Measurements from ENCODE around the gene SMAP2.
A peak's percentile ranks its signal among the peaks of the same experiment; 100 is the strongest.
"Not testable (repeated sequence)": the region's sequence is repeated elsewhere in the genome, so short reads cannot be mapped to it uniquely, and the experiment has no call there.

The SMAP2 gene

DNA sequence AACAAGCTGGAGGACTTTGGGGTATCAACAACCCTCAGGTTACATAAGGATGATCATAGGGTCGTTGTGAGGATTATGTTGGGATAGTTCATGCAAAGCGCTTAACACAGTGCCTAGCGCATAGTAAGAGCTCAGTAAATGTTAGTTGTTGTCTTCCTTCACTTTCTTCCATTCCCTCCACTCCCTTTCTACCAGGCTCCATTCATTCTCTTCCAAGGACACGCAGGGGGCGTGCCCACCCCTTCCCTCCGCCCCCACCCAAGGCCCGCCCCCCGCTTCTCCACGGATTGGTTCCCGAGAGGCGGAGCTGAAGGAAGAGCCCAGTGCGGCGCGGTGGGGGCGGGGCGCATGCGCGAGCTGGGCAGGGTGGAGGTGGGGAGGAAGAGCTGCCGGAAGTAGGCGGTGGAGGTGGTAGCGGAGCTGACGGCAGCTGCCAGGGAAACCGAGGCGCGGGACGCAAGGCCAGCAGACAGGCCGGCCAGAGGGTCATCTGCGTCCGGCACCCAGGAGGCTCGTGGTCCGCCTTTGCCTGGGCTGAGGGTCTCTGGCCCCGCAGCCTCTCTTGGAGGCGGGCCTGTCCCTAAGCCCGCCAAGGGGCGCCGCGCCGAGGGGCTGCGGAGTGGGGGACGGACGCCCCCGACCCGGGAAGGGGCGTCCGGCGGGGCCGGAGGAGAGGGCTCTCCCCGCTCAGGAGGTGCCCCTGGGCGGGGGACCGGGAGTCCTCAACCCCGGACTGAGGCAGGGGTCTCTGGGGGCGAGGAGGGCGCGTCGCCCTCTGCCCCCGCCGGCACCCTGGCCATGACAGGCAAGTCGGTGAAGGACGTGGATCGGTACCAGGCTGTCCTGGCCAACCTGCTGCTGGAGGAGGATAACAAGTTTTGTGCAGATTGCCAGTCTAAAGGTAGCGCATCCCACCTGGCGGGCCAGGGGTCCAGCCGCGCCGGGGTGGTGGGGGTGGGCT lies at the start of gene SMAP2:
Gene SMAP2, plus strand, starts transcription at position 405 of the 961 bp plus-strand sequence. Its CDS starts 394 bp downstream, at position 799.
- DNase-seq (ENCODE audit: low read depth), result peak; percentile 93

DNA sequence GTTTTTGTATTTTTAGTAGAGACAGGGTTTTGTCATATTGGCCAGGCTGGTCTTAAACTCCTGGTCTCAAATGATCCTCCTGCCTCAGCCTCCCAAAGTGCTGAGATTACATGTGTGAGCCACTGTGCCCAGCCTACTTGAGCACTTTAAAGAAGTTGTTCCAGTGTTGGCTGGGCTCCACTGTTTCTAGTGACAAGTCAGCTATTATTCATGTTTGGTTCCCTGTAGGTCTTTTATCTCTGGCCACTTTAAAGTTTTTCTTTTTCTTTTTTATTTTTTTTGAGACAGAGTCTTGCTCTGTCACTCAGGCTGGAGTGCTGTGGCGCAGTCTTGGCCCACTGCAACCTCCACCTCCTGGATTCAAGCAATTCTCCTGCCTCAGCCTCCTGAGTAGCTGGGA lies 42.1 kb upstream of the SMAP2 start:
- DNase-seq (ENCODE audit: low read depth), result not testable (repeated sequence)

DNA sequence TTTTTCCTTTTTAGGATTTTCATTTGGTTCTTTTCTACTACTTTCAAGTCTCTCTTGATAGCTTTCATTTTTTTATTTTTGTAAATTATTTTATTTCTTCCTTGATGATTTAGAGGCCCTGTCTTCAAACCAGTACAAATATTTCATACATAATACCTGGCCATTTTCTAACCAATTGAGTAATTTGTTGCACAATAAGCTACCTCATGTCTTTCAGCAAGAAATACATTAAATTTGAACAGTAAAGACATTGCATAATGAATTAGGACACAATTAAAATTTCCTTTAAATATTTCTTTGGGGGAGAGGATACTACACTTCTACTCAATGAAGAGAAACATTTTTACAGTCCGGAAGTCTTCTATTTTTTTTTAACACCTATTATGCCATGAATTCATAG lies 40.8 kb upstream of the SMAP2 start:
- no peak for DNase-seq (ENCODE audit: low read depth)

DNA sequence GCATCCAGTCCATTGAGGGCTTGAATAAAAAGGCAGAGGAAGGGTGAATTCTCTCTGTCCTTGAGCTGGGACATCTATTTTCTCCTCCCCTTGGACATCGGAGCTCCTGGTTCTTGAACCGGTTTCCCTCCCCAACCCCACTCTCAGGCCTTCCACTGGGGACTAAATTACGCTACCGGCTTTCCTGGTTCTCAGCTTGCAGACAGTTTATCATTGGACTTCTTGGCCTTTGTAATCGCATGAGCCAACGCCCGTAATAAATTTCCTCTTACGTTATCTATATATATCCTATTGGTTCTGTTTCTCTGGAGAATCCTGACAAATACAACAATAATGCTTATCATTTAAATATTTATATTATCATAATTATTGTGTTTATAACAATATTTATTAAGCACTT lies 36.1 kb upstream of the SMAP2 start:
- DNase-seq (ENCODE audit: low read depth), result no peak

DNA sequence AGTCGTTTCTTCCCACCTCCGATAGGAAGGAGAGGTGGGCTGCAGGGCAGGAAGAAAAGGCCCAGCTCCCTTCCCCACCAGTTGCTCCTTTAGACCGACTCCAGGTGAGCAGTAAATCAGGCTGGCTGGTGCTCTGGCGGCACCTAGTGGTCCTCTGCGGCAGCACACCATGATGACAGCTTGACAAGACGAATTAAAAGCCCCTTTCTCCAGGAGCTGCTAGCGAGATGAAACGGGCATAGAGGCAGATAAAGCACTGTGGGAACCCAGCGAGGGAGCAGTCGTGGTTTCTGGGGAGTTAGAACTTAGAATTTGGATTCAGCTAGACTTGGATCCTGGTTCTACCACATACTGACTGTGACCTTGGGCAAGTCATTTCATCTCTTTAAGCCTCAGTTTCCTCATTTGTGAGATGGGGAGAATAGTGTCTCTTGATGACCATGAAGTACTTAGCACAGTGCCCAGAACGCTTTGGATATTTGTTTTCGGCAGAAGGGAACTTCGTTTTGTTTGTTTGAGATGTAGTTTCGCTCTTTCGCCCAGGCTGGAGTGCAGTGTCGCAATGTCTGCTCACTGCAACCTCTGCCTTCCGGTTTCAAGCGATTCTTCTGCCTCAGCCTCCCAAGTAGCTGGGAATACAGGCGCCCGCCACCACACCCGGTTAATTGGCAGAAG lies 34.6 kb upstream of the SMAP2 start:
- DNase-seq (ENCODE audit: low read depth), result peak; percentile 85

DNA sequence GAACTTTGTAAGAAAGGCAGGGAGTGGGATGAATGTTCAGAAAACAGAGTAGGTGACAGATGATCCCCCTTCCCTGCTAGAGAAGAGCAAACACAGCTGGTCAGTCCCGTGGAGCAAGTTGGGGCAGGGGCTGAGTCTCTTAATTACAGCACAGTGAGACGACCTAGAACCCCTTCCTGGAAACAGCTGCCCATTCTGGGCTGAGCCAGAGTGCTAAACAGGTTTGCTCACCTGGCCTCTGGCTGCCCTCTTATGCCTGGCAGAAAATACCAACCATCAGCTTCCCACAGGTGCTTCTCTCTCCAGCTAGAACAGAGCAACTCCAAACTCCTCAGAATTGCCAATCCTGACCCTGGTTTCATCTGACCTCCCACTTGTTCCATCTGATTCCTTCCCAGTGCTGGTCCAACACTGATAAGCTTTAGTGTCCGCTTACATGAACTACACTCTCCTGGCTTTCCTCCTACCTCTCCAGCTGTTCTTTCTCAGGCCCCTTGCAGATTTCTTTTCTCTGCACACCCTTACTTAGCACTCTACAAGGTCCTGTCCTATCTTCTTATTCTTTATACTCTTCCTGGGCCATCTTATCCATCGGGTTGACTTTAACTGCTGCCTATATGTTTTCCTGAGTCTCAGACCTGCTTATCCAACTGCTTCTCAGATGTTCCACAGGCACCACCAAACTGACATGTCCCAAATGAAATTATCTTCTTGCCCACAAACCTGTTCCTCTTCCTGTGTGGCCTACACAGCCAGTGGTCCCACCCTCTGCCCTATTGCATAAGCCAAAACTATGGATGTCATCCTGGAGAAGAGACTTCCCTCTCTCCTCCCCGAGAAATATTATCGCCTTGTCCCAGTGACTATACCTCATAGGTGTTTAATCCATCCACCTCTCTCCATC lies 33.9 kb upstream of the SMAP2 start:
- no peak for DNase-seq (ENCODE audit: low read depth)

DNA sequence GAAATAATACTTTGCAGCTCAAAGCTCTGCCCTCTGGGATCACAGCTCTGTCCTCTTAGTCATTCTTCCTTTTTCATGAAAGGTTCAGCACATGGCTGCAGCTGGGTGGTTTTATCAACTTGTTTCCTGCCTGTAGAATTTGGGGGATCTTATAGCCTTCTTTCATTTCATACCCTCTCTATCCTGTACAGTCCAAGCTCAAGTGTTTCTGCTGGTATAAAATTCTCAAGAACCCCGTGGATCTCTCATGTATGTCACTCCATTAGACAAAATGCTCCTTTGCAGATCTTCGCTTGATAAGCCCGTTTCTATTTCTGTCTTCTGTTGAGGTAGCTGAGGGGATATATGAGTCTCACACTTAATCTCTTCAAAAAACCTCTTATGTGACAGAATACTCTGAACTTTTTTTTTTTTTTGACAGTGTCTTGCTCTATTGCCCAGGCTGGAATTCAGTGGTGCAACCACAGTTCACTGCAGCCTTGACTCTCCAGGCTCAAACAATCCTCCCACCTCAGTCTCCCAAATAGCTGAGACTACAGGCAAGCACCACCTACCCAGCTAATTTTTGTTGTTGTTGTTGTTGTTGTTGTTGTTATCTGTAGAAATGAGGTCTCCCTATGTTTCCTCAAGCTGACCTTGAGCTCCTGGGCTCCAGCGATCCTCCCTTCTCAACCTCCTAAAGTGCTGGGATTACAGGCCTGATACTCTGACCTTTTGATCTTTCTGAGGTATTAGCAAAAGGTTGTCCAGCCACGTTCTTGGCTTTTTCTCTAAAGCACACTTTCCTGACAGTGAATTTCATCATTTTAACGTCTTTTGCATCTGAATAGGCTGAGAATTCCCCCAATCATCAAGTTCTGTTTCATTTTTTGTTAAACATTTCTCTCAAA lies 31.8 kb upstream of the SMAP2 start:
- DNase-seq (ENCODE audit: low read depth), result no peak

DNA sequence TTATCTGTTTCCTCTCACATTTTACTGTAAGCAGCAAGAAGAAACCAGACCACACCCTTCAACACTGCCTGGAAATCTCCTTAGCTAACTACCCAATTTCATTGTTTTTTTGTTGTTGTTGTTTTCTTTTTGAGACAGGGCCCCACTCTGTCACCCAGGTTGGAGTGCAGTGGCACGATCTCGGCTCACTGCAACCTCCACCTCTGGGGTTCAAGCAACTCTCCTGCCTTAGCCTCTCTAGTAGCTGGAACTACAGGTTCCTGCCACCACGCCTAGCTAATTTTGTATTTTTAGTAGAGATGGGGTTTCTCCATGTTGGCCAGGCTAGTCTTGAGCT lies 31.2 kb upstream of the SMAP2 start:
- not testable (repeated sequence) for DNase-seq (ENCODE audit: low read depth)

DNA sequence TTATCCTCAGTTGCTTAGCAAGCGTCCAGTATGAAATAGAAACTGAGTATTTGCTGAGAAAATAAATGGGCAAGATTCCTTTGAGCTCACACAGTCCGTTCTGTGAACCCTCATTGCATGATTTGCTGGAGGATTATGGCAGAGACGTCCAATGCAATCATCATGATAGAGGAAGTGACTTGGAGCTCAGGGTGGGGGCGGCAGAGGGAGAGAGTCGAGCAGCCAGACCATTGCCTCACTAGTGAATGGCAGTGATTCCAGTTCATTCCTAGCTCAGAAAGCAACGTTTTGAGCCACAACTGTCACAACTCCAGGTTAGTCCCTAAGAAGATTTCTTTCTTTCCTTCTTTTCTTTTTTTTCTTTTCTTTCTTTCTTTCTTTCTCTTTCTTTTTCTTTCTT lies 28.9 kb upstream of the SMAP2 start:
- DNase-seq (ENCODE audit: low read depth), result no peak

DNA sequence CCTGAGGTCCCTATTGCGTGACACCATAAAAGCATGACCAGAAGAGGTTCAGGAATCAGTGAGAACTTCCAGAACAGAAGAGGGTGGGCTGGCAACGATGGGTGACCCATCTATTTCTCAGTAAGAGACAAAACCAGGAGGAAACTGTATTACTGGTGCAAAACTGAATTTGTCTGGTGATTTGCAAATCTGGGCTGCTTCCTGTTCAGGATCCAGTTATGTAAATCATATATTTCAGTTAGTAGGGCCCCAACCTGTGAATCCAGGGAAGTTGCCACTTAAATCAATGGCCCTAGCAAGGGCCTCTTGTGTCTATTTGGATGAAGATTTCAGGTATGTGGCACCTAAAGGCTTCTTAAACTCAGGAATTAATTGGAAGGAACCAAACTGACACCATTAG lies 23.1 kb upstream of the SMAP2 start:
- no peak for DNase-seq (ENCODE audit: low read depth)

DNA sequence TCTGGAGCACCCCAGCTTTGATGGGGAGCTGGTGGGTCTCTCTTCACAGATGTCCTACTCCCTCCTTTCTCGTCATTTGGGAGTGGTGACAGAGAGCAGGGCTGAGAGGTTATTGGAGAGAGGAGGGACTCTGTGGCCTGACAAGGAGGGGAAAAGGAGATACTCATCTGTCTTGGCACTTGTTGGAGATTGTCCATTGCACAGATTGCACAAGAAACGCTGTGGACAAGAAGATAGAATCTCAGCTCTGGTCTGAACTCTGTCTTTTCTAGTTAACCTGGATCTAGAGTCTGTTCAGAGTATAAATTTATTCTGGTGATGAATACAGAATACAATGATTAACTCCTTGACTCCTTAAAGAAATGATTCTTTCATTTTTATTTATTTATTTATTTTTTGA lies 22.4 kb upstream of the SMAP2 start:
- no peak for DNase-seq (ENCODE audit: low read depth)

DNA sequence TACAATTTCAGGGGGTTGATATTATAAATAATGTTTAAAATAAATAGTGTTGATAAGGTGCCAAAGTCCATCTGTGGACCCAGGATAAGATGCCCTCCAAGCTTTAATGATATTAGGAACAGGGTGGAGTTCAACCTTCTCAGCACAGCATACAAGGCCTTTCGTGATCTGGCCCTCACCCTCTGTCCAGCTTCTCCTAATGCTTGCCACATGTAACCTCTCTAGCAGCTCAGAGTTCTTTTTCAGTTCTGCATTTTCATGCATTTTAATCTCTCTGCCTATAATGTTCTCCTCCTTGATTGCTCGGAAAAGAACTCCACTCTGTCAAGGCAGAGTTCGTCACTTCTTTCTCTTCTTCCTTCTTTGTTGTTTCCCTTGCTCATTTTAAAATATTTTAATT lies 21.4 kb upstream of the SMAP2 start:
- DNase-seq (ENCODE audit: low read depth), result no peak

DNA sequence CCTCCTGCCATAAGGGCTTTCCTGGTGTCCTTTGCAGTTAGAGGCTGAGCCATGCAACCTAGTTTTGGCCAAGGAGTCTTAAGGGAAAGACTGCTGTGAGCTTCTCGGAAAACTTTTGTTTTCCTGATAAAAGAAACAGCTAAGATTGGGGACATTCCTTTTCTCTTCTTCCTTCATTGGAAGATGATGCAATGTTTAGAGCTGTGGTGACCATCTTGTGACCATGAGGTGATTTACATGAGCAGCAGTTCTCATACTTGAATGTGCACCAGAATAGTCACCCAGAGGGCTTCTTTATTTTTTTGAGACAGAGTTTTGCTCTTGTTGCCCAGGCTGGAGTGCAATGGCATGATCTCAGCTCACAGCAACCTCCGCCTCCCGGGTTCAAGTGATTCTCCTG lies 20.4 kb upstream of the SMAP2 start:
- no peak for DNase-seq (ENCODE audit: low read depth)

DNA sequence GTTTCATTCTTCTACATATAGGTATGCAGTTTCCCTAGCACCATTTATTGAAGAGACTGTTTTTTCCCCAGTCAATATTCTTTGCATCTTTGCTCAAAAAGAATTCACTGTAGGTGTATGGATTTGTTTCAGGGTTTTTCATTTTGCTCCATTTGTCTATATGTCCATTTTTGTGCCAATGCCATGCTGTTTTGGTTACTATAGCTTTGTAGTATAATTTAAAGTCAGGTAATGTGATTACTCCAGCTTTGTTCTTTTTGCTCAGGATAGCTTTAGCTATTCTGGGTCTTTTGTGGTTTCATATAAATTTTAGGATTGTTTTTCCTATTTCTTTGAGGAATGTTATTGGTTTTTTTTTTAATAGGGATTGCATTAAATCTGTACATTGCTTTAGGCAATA lies 15.9 kb upstream of the SMAP2 start:
- DNase-seq (ENCODE audit: low read depth), result no peak

DNA sequence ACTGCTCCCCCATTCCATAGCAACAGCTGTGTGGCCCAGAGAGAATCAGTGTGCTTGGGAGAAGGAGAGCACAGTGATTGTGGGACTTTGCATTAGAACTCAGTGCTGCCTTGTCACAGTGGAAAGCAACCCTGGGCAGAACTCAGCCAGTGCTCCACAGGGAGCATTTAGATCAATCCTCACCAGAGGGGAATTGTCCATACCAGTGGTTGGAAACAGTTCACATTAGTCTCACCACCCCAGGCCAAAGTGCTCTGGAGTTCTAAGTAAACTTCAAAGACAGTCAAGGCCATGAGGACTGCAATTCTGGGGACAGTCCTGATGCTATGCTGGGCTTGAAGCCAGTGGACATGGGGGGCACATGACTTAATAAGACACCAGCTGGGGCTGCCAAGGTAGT lies 12.9 kb upstream of the SMAP2 start:
- no peak for DNase-seq (ENCODE audit: low read depth)

DNA sequence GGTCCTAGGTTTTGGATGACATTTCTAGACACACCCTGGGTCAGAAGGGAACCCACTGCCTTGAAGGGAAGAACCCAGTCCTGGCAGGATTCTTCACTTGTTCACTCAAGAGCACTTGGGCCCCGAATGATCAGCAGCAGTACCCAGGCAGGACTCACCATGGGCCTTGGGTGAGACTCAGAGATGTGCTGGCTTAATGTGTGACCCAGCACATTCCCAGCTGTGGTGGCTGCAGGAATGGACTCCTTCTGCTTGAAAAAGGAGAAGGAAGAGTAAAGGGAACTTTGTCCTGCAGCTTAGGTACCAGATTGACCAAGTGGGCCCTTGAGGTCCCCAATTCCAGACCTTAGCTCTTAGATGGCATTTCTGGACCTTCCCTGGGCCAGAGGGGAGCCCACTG lies 12.3 kb upstream of the SMAP2 start:
- DNase-seq (ENCODE audit: low read depth), result no peak

DNA sequence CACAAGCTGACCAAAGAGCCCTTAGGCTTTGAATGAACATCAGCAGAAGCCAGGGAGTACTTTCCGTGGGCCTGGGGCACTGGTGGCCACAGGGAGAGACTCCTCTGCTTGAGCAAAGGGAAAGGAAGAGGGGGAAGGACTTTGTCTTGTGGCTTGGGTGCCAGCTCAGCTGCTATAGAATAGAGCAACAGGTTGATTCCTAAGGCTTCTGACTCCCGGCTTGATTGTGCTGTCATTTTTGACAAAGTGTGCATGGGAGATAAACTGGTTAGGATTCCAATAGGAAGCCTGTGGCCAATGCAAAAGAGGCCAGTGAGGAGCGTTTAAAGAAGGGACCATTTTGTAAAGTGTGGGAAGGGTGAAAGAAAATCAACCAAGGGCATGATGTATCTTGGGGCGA lies 11.9 kb upstream of the SMAP2 start:
- no peak for DNase-seq (ENCODE audit: low read depth)

DNA sequence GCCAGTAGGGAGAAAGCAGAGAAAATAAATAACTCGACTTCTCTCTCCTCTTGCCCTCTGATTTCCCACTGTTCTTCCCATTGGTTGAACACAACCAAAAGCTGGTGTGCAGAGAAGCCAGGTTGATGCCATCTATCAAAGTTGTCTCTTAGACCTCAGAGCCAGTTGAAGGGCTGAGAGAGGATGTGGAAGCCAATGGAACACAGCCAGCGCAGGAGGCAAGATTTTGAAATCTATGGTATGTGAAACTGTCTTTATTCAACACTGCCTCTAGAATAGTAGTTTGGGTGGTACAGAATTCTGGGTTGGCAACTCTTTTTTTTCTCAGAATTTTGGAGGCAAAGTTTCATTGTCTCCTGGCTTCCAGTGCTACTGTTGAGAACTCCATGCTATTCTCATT lies 11.3 kb upstream of the SMAP2 start:
- DNase-seq (ENCODE audit: low read depth), result no peak

DNA sequence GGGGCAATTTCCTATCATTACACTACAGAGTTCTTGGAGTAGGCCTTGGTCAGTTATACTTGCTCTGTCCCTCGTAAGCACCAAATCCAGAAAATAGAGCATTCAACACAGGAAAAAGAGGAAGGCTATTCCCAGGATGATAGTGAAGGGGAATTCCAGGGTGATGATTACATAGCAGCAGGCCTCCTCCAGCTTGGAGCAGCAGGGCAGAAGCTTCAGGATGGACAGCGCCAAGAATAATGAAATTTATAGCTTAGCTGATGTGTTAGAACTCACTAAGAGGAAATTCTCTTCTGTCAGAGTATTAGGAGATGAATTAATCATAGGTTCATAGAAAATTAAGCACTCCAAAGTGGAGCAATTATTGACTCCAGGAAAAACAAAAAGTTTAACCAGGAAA lies 10.8 kb upstream of the SMAP2 start:
- DNase-seq (ENCODE audit: low read depth), result no peak

DNA sequence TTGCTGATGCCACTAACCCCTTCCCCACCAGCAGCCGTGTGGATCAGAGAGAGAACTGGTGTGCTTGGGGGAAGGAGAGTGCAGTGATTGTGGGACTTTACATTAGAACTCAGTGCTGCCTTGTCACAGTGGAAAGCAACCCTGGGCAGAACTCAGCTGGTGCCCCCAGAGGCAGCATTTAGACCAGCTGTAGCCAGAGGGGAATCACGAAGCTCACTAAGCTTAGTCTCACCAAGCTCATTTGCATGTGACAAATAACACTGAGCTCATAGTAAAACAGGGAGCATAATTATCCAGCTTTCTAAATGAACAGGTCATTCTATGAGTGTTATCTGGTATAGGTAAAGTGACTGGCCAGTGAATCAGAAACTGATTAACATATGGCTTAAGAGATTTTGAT lies 9.8 kb upstream of the SMAP2 start:
- DNase-seq (ENCODE audit: low read depth), result no peak

DNA sequence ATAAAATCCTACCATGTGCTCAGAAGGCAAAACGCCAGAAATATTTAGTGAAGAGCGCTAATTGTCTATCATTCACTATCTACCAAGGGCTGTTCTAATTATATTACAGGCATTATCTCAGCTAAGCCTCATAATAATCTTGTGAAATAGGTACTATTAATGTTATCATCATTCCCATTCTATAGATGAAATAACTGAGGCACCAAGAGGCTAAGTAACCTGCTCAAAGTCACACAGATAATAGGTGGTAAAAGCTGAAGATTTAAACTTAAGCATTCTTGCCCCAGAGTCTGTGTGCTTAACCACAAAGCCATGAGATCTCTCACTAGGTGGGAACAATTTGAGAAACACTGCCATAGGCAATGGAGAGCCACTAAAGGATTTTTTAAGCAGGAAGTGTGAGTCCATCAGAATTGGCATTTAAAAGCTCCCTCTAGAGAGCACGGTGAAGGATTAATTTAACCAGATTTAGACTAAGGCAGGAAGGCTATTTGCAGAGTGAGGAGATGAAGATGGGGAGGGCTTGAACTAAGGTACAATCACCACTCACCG lies 1.7 kb upstream of the SMAP2 start:
- no peak for DNase-seq (ENCODE audit: low read depth)

All from activated T-cell treated with anti-CD3 and anti-CD28 coated beads for 24 hours (primary cell).